Keratinocyte (primary cell): Measurements from ENCODE around the gene ITPR1.

ENCODE experiments used
- CTCF ChIP-seq, 3 experiments: IDR thresholded peaks in 1 of 3; conservative IDR thresholded peaks in 1 of 3; optimal IDR thresholded peaks in 1 of 3; 2 replicates in 2 of 3; 3 replicates in 1 of 3; pipeline versions ENCODE3 to v1.5.1; 2011; ENCODE audit warnings: low read length in 3 of 3, mild to moderate bottlenecking in 3 of 3, moderate library complexity in 2 of 3, control low read depth in 1 of 3, inconsistent platforms in 1 of 3; ENCODE audit not compliant: insufficient read depth in 2 of 3; ENCODE audit errors: extremely low read depth in 1 of 3
- EZH2 ChIP-seq: IDR thresholded peaks from one replicate; pipeline ENCODE4 v1.6.1; 2012; ENCODE audit warnings: inconsistent platforms, mild to moderate bottlenecking, low read length, moderate library complexity

DNA sequence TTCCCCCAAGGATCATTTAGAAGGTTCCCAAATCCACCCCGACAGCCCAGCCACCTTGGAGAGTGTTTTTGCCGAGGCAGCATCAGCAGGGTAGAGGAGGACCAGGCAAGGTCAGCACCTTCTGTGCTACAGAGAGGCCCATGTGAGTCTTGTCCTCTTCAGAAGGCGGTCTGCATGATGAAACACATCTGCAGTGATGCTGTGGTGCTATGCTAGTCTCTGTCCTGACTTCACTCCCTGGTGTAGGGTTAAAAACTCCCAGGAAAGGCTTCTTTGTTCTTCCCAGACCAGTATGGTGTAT is 87.9 kb downstream of the ITPR1 start:
- TF ChIP-seq CTCF (optimal IDR thresholded peaks at IDR 0.05 in 1 of 3, IDR thresholded peaks at IDR 0.05 in 1 of 3, conservative IDR thresholded peaks at IDR 0.05 in 1 of 3; ENCODE audit: extremely low read depth in 1 of 3, insufficient read depth in 2 of 3, low read length in 3 of 3), result no peak
- TF ChIP-seq EZH2, result no peak
